Activated naive CD4-positive, alpha-beta T cell treated with anti-CD3 and anti-CD28 coated beads, Interleukin-2, amount 50 U/mL, for 16 hours (primary cell): Measurements from ENCODE around the gene PPDPF.
"Not testable (repeated sequence)": the region's sequence is repeated elsewhere in the genome, so short reads cannot be mapped to it uniquely, and the experiment has no call there.

Experiments
- DNase-seq: peaks from one replicate; pipeline ENCODE4 v3.0.0-alpha.2; 2020

PPDPF gene

GRCh38 chr20:63566395-63567135 lies 46.0 kb downstream of the PPDPF start:
- DNase-seq, result no peak

- no peak for DNase-seq
These were observed 46.5 kb downstream of the PPDPF start for GRCh38 chr20:63567136-63567385.

- peak; percentile 33 for DNase-seq
These were observed 47.0 kb downstream of the PPDPF start for GRCh38 chr20:63567386-63568169.

- DNase-seq, result no peak
These were observed 47.8 kb downstream of the PPDPF start for GRCh38 chr20:63568170-63568981.

GRCh38 chr20:63568986-63569949 lies 48.7 kb downstream of the PPDPF start:
- DNase-seq, result no peak

GRCh38 chr20:63570281-63571086 lies 49.9 kb downstream of the PPDPF start:
- DNase-seq, result no peak

- not testable (repeated sequence) for DNase-seq
These were observed 50.5 kb downstream of the PPDPF start for GRCh38 chr20:63571087-63571478.
